K562 (cell line): ENCODE data around the gene CSF1R. TPM values are rescaled to one million over a fixed set of nuclear protein-coding genes. Genes with fewer than 3 reads are reported as not detected.

Experiments used
- ATF1 ChIP-seq, 2 experiments: fragments of 450-650 bp in 1 of 2; IDR thresholded peaks; 2 replicates each; pipeline ENCODE4 v1.6.1; 2016; ENCODE audit warnings: missing compliant biosample characterization in 1 of 2, missing genetic modification characterization in 1 of 2
- CBX8 ChIP-seq: fragments of 200-600 bp; sonication (generic); IDR thresholded peaks from 2 replicates; pipeline ENCODE4 v1.6.1; 2012; ENCODE audit warnings: borderline replicate concordance, mixed run types, low read depth, mild to moderate bottlenecking, moderate library complexity, mixed read lengths, low read length, control low read depth, inconsistent platforms; ENCODE audit not compliant: poor library complexity, severe bottlenecking; ENCODE audit errors: extremely low read depth
- MAFF ChIP-seq: IDR thresholded peaks from 2 replicates; pipeline ENCODE4 v1.6.1; 2012; ENCODE audit warnings: low read length, improper control_type of control experiment
- MCM3 ChIP-seq: fragments of 450-650 bp; IDR thresholded peaks from 2 replicates; pipeline ENCODE4 v1.6.1; 2016
- NFYB ChIP-seq: IDR thresholded peaks from 2 replicates; pipeline ENCODE4 v1.6.1; 2011; ENCODE audit warnings: mild to moderate bottlenecking, moderate library complexity; ENCODE audit not compliant: insufficient read length; ENCODE audit errors: extremely low read depth
- NRF1 ChIP-seq, 2 experiments: fragments of 450-650 bp; IDR thresholded peaks in 1 of 2; conservative IDR thresholded peaks in 1 of 2; 2 replicates each; pipeline ENCODE4 v1.6.1; 2014; ENCODE audit warnings: mild to moderate bottlenecking in 2 of 2
- PCBP1 ChIP-seq: fragments of 200-400 bp; formaldehyde crosslinking; IDR thresholded peaks from 2 replicates; pipeline ENCODE4 v1.6.1; 2018; ENCODE audit warnings: mild to moderate bottlenecking, low read depth, low read length; ENCODE audit not compliant: poor library complexity, severe bottlenecking
- PHB ChIP-seq: fragments of 250-450 bp; sonication (Bioruptor Pico); IDR thresholded peaks from 2 replicates; pipeline ENCODE4 v1.5.0; 2021
- RAD21 ChIP-seq, 2 experiments: fragments of 250-450 bp in 1 of 2; fragments of 450-650 bp in 1 of 2; sonication (Bioruptor Pico) in 1 of 2; formaldehyde crosslinking in 1 of 2; IDR thresholded peaks in 1 of 2; conservative IDR thresholded peaks in 1 of 2; 2 replicates each; pipeline versions ENCODE4 v1.4.0 to v1.8.0; 2020 to 2022; ENCODE audit warnings: mild to moderate bottlenecking in 2 of 2, moderate library complexity in 1 of 2
- RBM25 ChIP-seq: fragments of 200-400 bp; formaldehyde crosslinking; IDR thresholded peaks from 2 replicates; pipeline ENCODE4 v1.6.1; 2018; ENCODE audit warnings: low read length, low read depth, moderate library complexity; ENCODE audit not compliant: severe bottlenecking
- SREBF1 ChIP-seq: fragments of 150-350 bp; IDR thresholded peaks from 2 replicates; pipeline ENCODE4 v1.6.1; 2014; ENCODE audit warnings: antibody characterized with exemption, low read depth, low read length, borderline replicate concordance
- TEAD1 ChIP-seq, 2 experiments: fragments of 450-650 bp in 1 of 2; sonication (generic) in 1 of 2; formaldehyde crosslinking; IDR thresholded peaks; 2 replicates each; pipeline versions ENCODE4 v1.4.0 to v1.8.0; 2020 to 2022; ENCODE audit warnings: mild to moderate bottlenecking in 2 of 2, missing genetic modification reagents in 1 of 2
- ZNF316 ChIP-seq: fragments of 450-650 bp; IDR thresholded peaks from 2 replicates; pipeline ENCODE4 v1.6.1; 2016
- ZNF785 ChIP-seq: fragments of 250-450 bp; sonication (Bioruptor Pico); IDR thresholded peaks from 2 replicates; pipeline ENCODE4 v1.4.0; 2020; ENCODE audit warnings: mild to moderate bottlenecking
- polyA plus RNA-seq, 8 experiments: library from polyadenylated mRNA; depleted of rRNA in 4 of 8; stranded (reverse) in 5 of 8; unstranded in 3 of 8; fragments of >200 nt; fragmentation: Nextera tagmentation in 2 of 8; fragmentation: Illumina TruSeq in 1 of 8; extraction: Ambion mirVana in 2 of 8; extraction: Trizol in 1 of 8; gene quantifications; 2 replicates each; pipeline versions ENCODE4 v1.2.1 to v1.2.3, GENCODE V29; 2011 to 2014; ENCODE audit warnings: inconsistent platforms in 1 of 8, missing spikeins in 1 of 8
- total RNA-seq, 7 experiments: library from RNA; depleted of rRNA in 6 of 7; stranded (reverse); fragments of >200 nt in 6 of 7; fragmentation: Illumina TruSeq in 2 of 7; extraction: Trizol in 2 of 7; gene quantifications; 2 replicates each; pipeline versions ENCODE4 v1.2.1 to v1.2.3, GENCODE V29; 2011 to 2021; ENCODE audit warnings: low replicate concordance in 1 of 7
- TF ChIP-seq, protein P1 (sequence below): fragments of 450-650 bp; formaldehyde crosslinking; IDR thresholded peaks from 2 replicates; pipeline ENCODE4 v1.4.0; 2020; ENCODE audit warnings: mild to moderate bottlenecking, moderate library complexity
- TF ChIP-seq, protein P2 (sequence below): sonication (generic); formaldehyde crosslinking; IDR thresholded peaks from 2 replicates; pipeline ENCODE4 v1.4.0; 2020; ENCODE audit warnings: mild to moderate bottlenecking, missing genetic modification reagents
- TF ChIP-seq, protein P3 (sequence below): IDR thresholded peaks from 3 replicates; pipeline ENCODE4 v1.6.1; 2011; ENCODE audit warnings: borderline replicate concordance, mild to moderate bottlenecking, moderate library complexity; ENCODE audit not compliant: insufficient read length; ENCODE audit errors: extremely low read depth
- TF ChIP-seq, protein P4 (sequence below): sonication (generic); formaldehyde crosslinking; IDR thresholded peaks from 2 replicates; pipeline ENCODE4 v1.8.1; 2023; ENCODE audit warnings: mild to moderate bottlenecking, missing genetic modification reagents

The CSF1R gene
- total and polyA plus RNA-seq, 9 of the 15 experiments (the other 6 are each of a cell fraction or from before 2014, with no cell fraction given) = 0.03 to 0.64 (median 0.20) TPM; not detected in 6

DNA sequence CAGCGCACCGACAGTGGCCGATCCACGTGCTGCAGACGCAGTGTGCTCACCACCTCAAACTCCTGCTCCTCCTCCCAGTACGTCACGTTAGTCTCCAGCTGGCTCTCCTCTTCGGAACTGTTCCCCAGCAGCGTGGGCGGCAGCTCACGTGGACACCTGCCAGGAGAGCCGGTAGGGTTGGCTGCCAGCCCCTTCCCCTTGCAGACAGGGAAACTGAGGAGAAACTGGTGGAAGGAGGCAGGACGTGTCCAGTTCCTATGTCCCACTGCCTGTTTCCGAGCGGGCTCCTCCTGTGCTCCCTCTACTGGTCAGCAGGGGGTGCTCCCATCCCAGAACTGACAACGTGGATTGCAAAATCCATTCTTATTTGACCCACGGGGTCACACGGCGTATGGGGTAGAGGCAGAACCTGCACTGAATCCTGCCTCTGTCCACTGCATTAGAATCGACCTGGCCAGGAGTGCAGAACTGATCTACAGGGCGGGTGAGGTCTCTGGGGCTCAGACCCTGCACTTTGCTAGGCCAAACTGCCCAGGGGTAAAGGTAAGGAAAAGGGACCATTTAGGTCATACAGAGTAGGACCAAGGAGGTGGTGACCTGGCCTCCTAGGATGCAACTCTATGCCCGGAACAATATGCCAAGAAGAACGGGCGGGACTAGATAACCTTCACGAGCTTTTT, 43.6 kb upstream of the CSF1R start (continued):
- TF ChIP-seq, protein P1, sequence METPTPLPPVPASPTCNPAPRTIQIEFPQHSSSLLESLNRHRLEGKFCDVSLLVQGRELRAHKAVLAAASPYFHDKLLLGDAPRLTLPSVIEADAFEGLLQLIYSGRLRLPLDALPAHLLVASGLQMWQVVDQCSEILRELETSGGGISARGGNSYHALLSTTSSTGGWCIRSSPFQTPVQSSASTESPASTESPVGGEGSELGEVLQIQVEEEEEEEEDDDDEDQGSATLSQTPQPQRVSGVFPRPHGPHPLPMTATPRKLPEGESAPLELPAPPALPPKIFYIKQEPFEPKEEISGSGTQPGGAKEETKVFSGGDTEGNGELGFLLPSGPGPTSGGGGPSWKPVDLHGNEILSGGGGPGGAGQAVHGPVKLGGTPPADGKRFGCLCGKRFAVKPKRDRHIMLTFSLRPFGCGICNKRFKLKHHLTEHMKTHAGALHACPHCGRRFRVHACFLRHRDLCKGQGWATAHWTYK (CRISPR knock-in tag) = 0 out of 2 replicates have a peak, but pooled peaks have one; percentile 37
- no peak for TF ChIP-seq RBM25
- no peak for TF ChIP-seq MCM3
- TF ChIP-seq NRF1 (conservative IDR thresholded peaks at IDR 0.05 in 1 of 2, IDR thresholded peaks at IDR 0.05 in 1 of 2) = peak; percentile 59 to 69; a peak in 2 of 4 replicates
- TF ChIP-seq CBX8 = no peak
- TF ChIP-seq, protein P2, sequence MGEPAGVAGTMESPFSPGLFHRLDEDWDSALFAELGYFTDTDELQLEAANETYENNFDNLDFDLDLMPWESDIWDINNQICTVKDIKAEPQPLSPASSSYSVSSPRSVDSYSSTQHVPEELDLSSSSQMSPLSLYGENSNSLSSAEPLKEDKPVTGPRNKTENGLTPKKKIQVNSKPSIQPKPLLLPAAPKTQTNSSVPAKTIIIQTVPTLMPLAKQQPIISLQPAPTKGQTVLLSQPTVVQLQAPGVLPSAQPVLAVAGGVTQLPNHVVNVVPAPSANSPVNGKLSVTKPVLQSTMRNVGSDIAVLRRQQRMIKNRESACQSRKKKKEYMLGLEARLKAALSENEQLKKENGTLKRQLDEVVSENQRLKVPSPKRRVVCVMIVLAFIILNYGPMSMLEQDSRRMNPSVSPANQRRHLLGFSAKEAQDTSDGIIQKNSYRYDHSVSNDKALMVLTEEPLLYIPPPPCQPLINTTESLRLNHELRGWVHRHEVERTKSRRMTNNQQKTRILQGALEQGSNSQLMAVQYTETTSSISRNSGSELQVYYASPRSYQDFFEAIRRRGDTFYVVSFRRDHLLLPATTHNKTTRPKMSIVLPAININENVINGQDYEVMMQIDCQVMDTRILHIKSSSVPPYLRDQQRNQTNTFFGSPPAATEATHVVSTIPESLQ (CRISPR knock-in tag) = no peak
- no peak for TF ChIP-seq SREBF1
- no peak for TF ChIP-seq ZNF316
- TF ChIP-seq MAFF = no peak
- TF ChIP-seq, protein P3, sequence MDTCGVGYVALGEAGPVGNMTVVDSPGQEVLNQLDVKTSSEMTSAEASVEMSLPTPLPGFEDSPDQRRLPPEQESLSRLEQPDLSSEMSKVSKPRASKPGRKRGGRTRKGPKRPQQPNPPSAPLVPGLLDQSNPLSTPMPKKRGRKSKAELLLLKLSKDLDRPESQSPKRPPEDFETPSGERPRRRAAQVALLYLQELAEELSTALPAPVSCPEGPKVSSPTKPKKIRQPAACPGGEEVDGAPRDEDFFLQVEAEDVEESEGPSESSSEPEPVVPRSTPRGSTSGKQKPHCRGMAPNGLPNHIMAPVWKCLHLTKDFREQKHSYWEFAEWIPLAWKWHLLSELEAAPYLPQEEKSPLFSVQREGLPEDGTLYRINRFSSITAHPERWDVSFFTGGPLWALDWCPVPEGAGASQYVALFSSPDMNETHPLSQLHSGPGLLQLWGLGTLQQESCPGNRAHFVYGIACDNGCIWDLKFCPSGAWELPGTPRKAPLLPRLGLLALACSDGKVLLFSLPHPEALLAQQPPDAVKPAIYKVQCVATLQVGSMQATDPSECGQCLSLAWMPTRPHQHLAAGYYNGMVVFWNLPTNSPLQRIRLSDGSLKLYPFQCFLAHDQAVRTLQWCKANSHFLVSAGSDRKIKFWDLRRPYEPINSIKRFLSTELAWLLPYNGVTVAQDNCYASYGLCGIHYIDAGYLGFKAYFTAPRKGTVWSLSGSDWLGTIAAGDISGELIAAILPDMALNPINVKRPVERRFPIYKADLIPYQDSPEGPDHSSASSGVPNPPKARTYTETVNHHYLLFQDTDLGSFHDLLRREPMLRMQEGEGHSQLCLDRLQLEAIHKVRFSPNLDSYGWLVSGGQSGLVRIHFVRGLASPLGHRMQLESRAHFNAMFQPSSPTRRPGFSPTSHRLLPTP = no peak
- TF ChIP-seq, protein P4, sequence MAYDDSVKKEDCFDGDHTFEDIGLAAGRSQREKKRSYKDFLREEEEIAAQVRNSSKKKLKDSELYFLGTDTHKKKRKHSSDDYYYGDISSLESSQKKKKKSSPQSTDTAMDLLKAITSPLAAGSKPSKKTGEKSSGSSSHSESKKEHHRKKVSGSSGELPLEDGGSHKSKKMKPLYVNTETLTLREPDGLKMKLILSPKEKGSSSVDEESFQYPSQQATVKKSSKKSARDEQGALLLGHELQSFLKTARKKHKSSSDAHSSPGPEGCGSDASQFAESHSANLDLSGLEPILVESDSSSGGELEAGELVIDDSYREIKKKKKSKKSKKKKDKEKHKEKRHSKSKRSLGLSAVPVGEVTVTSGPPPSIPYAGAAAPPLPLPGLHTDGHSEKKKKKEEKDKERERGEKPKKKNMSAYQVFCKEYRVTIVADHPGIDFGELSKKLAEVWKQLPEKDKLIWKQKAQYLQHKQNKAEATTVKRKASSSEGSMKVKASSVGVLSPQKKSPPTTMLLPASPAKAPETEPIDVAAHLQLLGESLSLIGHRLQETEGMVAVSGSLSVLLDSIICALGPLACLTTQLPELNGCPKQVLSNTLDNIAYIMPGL (CRISPR knock-in tag) = no peak
- no peak for TF ChIP-seq ATF1 (CRISPR knock-in tag; IDR thresholded peaks at IDR 0.05)
- peak; percentile 82 for TF ChIP-seq ATF1 (tag; IDR thresholded peaks at IDR 0.05)
- peak; percentile 97 for TF ChIP-seq RAD21 (CRISPR knock-in tag; conservative IDR thresholded peaks at IDR 0.05 in 1 of 2, IDR thresholded peaks at IDR 0.05 in 1 of 2)
- TF ChIP-seq PHB (CRISPR knock-in tag) = no peak
- no peak for TF ChIP-seq ZNF785 (CRISPR knock-in tag)
- no peak for TF ChIP-seq NFYB
- TF ChIP-seq TEAD1 (CRISPR knock-in tag; IDR thresholded peaks at IDR 0.05) = peak in 1 of 2 experiments; percentile 66; a peak in 1 of 4 replicates
- TF ChIP-seq PCBP1 = no peak
